WTC11 (cell line): ENCODE measurements around the gene IFNE. TPM values are rescaled to one million over a fixed set of nuclear protein-coding genes. Genes with fewer than 3 reads are reported as not detected.

Experiments used
- ELF4 ChIP-seq: sonication (generic); formaldehyde crosslinking; IDR thresholded peaks from 2 replicates; pipeline ENCODE4 v1.8.1; 2022; ENCODE audit warnings: low read depth, mild to moderate bottlenecking, moderate library complexity, missing genetic modification reagents
- FOXJ3 ChIP-seq: sonication (generic); formaldehyde crosslinking; IDR thresholded peaks from 2 replicates; pipeline ENCODE4 v1.9.0; 2021; ENCODE audit warnings: missing genetic modification reagents, mild to moderate bottlenecking, borderline replicate concordance
- GABPB1 ChIP-seq: sonication (generic); formaldehyde crosslinking; IDR thresholded peaks from 2 replicates; pipeline ENCODE4 v1.8.1; 2023; ENCODE audit warnings: mild to moderate bottlenecking, missing genetic modification reagents
- MYBL2 ChIP-seq: sonication (generic); formaldehyde crosslinking; IDR thresholded peaks from 2 replicates; pipeline ENCODE4 v1.8.1; 2023; ENCODE audit warnings: mild to moderate bottlenecking, moderate library complexity, missing genetic modification reagents
- NFATC4 ChIP-seq: fragments of 250-450 bp; sonication (Bioruptor Pico); IDR thresholded peaks from 2 replicates; pipeline ENCODE4 v1.9.0; 2021; ENCODE audit warnings: mild to moderate bottlenecking
- NR3C1 ChIP-seq: sonication (generic); formaldehyde crosslinking; conservative IDR thresholded peaks from 2 replicates; pipeline ENCODE4 v1.8.1; 2023; ENCODE audit warnings: low read depth, mild to moderate bottlenecking, missing genetic modification reagents
- SMAD4 ChIP-seq: sonication (generic); formaldehyde crosslinking; IDR thresholded peaks from 2 replicates; pipeline ENCODE4 v1.8.0; 2022; ENCODE audit warnings: mild to moderate bottlenecking, missing genetic modification reagents
- total RNA-seq: library from RNA; stranded (reverse); gene quantifications from 3 replicates; pipeline ENCODE4 v1.2.3, GENCODE V29; 2021
- TF ChIP-seq, protein P1 (sequence below): sonication (generic); formaldehyde crosslinking; IDR thresholded peaks from 2 replicates; pipeline ENCODE4 v1.8.1; 2023; ENCODE audit warnings: mild to moderate bottlenecking, missing genetic modification reagents, borderline replicate concordance
- TF ChIP-seq, protein P2 (sequence below): sonication (generic); formaldehyde crosslinking; IDR thresholded peaks from 2 replicates; pipeline ENCODE4 v1.8.1; 2022; ENCODE audit warnings: low read depth, mild to moderate bottlenecking, moderate library complexity, missing genetic modification reagents, borderline replicate concordance
- TF ChIP-seq, protein P3 (sequence below): fragments of 250-450 bp; sonication (Bioruptor Pico); IDR thresholded peaks from 2 replicates; pipeline ENCODE4 v1.9.0; 2021; ENCODE audit warnings: mild to moderate bottlenecking
- TF ChIP-seq, protein P4 (sequence below): sonication (generic); formaldehyde crosslinking; IDR thresholded peaks from 2 replicates; pipeline ENCODE4 v1.8.1; 2023; ENCODE audit warnings: mild to moderate bottlenecking, missing genetic modification reagents
- TF ChIP-seq, protein P5 (sequence below): sonication (generic); formaldehyde crosslinking; IDR thresholded peaks from 2 replicates; pipeline ENCODE4 v1.8.0; 2022; ENCODE audit warnings: mild to moderate bottlenecking, missing genetic modification reagents
- TF ChIP-seq, protein P6 (sequence below): fragments of 250-450 bp; sonication (Bioruptor Pico); IDR thresholded peaks from 2 replicates; pipeline ENCODE4 v1.8.0; 2021; ENCODE audit warnings: mild to moderate bottlenecking
- TF ChIP-seq, protein P7 (sequence below): sonication (generic); formaldehyde crosslinking; IDR thresholded peaks from 2 replicates; pipeline ENCODE4 v1.8.1; 2023; ENCODE audit warnings: mild to moderate bottlenecking, missing genetic modification reagents, moderate library complexity

IFNE gene
- total RNA-seq, 1 experiment from 2014 or later = 0.11 TPM

DNA sequence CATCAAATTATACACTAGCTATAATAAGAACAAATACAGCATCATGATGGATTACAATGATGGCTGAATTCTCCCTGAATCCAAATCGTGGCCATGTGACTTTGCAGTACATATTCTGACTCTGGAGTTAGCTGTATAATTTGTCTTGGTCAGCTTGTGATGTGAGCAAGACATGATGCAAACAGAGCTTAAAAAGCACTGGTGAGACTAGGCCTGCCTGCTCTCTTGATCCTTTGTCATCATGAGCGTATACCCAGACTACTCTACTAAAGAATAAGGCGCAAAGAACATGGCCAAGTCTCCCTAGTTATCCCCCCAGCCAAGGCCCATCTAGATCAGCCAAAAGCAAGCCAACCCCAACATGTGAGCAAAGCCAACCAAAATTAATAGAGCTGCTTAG, 34.7 kb upstream of the IFNE start (continued):
- TF ChIP-seq, protein P1, sequence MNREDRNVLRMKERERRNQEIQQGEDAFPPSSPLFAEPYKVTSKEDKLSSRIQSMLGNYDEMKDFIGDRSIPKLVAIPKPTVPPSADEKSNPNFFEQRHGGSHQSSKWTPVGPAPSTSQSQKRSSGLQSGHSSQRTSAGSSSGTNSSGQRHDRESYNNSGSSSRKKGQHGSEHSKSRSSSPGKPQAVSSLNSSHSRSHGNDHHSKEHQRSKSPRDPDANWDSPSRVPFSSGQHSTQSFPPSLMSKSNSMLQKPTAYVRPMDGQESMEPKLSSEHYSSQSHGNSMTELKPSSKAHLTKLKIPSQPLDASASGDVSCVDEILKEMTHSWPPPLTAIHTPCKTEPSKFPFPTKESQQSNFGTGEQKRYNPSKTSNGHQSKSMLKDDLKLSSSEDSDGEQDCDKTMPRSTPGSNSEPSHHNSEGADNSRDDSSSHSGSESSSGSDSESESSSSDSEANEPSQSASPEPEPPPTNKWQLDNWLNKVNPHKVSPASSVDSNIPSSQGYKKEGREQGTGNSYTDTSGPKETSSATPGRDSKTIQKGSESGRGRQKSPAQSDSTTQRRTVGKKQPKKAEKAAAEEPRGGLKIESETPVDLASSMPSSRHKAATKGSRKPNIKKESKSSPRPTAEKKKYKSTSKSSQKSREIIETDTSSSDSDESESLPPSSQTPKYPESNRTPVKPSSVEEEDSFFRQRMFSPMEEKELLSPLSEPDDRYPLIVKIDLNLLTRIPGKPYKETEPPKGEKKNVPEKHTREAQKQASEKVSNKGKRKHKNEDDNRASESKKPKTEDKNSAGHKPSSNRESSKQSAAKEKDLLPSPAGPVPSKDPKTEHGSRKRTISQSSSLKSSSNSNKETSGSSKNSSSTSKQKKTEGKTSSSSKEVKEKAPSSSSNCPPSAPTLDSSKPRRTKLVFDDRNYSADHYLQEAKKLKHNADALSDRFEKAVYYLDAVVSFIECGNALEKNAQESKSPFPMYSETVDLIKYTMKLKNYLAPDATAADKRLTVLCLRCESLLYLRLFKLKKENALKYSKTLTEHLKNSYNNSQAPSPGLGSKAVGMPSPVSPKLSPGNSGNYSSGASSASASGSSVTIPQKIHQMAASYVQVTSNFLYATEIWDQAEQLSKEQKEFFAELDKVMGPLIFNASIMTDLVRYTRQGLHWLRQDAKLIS (CRISPR knock-in tag) = no peak
- no peak for TF ChIP-seq ELF4
- TF ChIP-seq, protein P2, sequence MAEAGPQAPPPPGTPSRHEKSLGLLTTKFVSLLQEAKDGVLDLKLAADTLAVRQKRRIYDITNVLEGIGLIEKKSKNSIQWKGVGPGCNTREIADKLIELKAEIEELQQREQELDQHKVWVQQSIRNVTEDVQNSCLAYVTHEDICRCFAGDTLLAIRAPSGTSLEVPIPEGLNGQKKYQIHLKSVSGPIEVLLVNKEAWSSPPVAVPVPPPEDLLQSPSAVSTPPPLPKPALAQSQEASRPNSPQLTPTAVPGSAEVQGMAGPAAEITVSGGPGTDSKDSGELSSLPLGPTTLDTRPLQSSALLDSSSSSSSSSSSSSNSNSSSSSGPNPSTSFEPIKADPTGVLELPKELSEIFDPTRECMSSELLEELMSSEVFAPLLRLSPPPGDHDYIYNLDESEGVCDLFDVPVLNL (CRISPR knock-in tag) = no peak
- no peak for TF ChIP-seq NR3C1 (CRISPR knock-in tag)
- TF ChIP-seq NFATC4 (CRISPR knock-in tag) = no peak
- TF ChIP-seq, protein P3, sequence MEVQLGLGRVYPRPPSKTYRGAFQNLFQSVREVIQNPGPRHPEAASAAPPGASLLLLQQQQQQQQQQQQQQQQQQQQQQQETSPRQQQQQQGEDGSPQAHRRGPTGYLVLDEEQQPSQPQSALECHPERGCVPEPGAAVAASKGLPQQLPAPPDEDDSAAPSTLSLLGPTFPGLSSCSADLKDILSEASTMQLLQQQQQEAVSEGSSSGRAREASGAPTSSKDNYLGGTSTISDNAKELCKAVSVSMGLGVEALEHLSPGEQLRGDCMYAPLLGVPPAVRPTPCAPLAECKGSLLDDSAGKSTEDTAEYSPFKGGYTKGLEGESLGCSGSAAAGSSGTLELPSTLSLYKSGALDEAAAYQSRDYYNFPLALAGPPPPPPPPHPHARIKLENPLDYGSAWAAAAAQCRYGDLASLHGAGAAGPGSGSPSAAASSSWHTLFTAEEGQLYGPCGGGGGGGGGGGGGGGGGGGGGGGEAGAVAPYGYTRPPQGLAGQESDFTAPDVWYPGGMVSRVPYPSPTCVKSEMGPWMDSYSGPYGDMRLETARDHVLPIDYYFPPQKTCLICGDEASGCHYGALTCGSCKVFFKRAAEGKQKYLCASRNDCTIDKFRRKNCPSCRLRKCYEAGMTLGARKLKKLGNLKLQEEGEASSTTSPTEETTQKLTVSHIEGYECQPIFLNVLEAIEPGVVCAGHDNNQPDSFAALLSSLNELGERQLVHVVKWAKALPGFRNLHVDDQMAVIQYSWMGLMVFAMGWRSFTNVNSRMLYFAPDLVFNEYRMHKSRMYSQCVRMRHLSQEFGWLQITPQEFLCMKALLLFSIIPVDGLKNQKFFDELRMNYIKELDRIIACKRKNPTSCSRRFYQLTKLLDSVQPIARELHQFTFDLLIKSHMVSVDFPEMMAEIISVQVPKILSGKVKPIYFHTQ (CRISPR knock-in tag) = no peak
- TF ChIP-seq SMAD4 (CRISPR knock-in tag) = no peak
- TF ChIP-seq, protein P4, sequence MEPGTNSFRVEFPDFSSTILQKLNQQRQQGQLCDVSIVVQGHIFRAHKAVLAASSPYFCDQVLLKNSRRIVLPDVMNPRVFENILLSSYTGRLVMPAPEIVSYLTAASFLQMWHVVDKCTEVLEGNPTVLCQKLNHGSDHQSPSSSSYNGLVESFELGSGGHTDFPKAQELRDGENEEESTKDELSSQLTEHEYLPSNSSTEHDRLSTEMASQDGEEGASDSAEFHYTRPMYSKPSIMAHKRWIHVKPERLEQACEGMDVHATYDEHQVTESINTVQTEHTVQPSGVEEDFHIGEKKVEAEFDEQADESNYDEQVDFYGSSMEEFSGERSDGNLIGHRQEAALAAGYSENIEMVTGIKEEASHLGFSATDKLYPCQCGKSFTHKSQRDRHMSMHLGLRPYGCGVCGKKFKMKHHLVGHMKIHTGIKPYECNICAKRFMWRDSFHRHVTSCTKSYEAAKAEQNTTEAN (CRISPR knock-in tag) = no peak
- TF ChIP-seq, protein P5, sequence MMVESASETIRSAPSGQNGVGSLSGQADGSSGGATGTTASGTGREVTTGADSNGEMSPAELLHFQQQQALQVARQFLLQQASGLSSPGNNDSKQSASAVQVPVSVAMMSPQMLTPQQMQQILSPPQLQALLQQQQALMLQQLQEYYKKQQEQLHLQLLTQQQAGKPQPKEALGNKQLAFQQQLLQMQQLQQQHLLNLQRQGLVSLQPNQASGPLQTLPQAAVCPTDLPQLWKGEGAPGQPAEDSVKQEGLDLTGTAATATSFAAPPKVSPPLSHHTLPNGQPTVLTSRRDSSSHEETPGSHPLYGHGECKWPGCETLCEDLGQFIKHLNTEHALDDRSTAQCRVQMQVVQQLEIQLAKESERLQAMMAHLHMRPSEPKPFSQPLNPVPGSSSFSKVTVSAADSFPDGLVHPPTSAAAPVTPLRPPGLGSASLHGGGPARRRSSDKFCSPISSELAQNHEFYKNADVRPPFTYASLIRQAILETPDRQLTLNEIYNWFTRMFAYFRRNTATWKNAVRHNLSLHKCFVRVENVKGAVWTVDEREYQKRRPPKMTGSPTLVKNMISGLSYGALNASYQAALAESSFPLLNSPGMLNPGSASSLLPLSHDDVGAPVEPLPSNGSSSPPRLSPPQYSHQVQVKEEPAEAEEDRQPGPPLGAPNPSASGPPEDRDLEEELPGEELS (CRISPR knock-in tag) = no peak
- TF ChIP-seq, protein P6, sequence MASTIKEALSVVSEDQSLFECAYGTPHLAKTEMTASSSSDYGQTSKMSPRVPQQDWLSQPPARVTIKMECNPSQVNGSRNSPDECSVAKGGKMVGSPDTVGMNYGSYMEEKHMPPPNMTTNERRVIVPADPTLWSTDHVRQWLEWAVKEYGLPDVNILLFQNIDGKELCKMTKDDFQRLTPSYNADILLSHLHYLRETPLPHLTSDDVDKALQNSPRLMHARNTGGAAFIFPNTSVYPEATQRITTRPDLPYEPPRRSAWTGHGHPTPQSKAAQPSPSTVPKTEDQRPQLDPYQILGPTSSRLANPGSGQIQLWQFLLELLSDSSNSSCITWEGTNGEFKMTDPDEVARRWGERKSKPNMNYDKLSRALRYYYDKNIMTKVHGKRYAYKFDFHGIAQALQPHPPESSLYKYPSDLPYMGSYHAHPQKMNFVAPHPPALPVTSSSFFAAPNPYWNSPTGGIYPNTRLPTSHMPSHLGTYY (CRISPR knock-in tag) = no peak
- no peak for TF ChIP-seq MYBL2
- TF ChIP-seq, protein P7, sequence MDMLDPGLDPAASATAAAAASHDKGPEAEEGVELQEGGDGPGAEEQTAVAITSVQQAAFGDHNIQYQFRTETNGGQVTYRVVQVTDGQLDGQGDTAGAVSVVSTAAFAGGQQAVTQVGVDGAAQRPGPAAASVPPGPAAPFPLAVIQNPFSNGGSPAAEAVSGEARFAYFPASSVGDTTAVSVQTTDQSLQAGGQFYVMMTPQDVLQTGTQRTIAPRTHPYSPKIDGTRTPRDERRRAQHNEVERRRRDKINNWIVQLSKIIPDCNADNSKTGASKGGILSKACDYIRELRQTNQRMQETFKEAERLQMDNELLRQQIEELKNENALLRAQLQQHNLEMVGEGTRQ (CRISPR knock-in tag) = no peak
- TF ChIP-seq GABPB1 (CRISPR knock-in tag) = no peak
- TF ChIP-seq FOXJ3 (CRISPR knock-in tag) = no peak
